Measurements from ENCODE around the gene CFL1. TPM values are rescaled to one million over a fixed set of nuclear protein-coding genes. Genes with fewer than 3 reads are reported as not detected.

The CFL1 gene
- total and polyA plus RNA-seq, 2 of the 8 experiments (the other 6 are each of a cell fraction or from before 2014, with no cell fraction given) = 1,252 to 1,365 TPM

- TF ChIP-seq TCF12 (IDR thresholded peaks at IDR 0.05; ENCODE audit: low read depth, low read length) = no peak
- TF ChIP-seq BRCA1 (IDR thresholded peaks at IDR 0.05; ENCODE audit: low read depth, low read length) = no peak
- TF ChIP-seq RXRA (IDR thresholded peaks at IDR 0.05; ENCODE audit: insufficient read depth, low read depth, low read length) = no peak
- no peak for TF ChIP-seq JUN (IDR thresholded peaks at IDR 0.05; ENCODE audit: low read depth, low read length)
- TF ChIP-seq KDM1A (IDR thresholded peaks at IDR 0.05; ENCODE audit: borderline replicate concordance, low read length) = no peak
- TF ChIP-seq USF2 (IDR thresholded peaks at IDR 0.05; ENCODE audit: low read length) = no peak
- no peak for TF ChIP-seq POLR2AphosphoS5 (IDR thresholded peaks at IDR 0.05; ENCODE audit: low read depth, low read length)
- no peak for TF ChIP-seq SP1 (IDR thresholded peaks at IDR 0.05; ENCODE audit: low read depth, low read length)
- TF ChIP-seq NRF1 (IDR thresholded peaks at IDR 0.05; ENCODE audit: low read depth, low read length) = no peak
- TF ChIP-seq SUZ12 (IDR thresholded peaks at IDR 0.05; ENCODE audit: low read length) = no peak
- no peak for TF ChIP-seq FOSL1 (IDR thresholded peaks at IDR 0.05; ENCODE audit: insufficient read depth, low read depth, low read length)
Observed at GRCh38 chr11:65870706-65871681, 13.0 kb upstream of the CFL1 start (continued).

Measured in H1 (cell line).